Stimulated activated CD4-positive, alpha-beta T cell treated with anti-CD3 and anti-CD28 coated beads, Interleukin-4, amount 100 ng/mL, for 4 hours (primary cell): ENCODE measurements around the gene NOM1.

Experiments
- DNase-seq, 2 experiments: peaks; one replicate each; pipeline ENCODE4 v3.0.0-alpha.2; 2020

NOM1 gene

GRCh38 chr7:157005456-157006204 lies 56.1 kb downstream of the NOM1 start:
- DNase-seq = no peak

GRCh38 chr7:157006205-157006747 lies 56.8 kb downstream of the NOM1 start:
- no peak for DNase-seq

DNA sequence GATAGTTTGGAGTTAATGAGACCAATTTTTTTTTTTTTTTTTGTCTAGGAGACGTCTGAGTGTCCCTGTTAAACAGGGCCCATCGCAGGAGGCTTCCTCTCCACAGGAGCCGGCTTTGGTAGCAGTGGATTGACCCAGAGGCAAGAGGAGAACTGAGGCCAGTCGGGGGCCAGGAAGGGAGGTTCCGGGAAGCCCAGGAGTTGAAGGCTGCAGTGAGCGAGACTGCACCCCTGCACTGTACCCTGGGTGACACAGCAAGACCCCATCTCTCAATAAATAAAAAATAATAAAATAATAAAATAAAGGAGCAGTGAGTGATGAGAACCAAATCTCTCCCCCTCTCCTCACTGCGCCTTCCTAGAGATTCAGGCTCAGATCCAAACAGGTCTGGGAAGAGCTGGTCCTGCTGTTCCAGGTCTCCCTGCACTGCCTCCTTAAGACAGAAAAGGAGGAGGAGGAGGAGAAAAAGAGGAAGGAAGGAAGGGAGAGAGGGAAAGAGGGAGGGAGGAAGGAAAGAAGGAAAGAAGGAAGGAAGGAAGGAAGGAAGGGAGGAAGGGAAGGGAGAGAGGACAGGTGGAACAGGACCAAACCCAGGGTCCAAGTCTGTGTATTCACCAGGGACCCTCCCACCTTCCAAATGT lies 57.4 kb downstream of the NOM1 start:
- DNase-seq = no peak

DNA sequence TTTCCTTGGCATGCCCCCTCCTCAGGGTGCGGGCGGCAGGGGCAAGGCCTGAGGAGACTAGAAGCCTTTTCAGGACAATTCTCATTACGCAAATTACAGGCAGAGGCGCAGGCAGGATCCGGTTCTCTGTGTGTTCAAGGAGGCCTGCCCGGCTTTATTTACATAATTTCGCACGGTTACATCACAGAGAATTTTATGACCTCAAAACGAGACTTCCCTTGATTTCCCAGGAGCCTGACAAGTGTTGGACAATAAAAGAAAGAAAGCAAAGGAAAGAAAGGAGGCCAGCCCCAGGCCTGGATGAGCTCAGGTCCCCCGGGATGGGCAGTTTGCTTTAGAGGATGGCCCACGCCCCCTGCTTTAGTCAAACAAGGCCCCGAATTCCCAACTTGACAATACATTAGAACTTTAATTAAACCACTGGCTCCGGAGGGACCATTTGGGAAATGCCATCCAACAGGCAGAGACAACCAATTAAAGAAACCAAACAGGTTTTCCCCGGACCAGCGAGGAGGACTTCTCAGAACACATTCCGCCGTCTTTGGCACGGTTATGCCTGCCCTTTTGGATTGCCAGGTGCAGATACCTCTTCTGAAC lies 58.1 kb downstream of the NOM1 start:
- no peak for DNase-seq

DNA sequence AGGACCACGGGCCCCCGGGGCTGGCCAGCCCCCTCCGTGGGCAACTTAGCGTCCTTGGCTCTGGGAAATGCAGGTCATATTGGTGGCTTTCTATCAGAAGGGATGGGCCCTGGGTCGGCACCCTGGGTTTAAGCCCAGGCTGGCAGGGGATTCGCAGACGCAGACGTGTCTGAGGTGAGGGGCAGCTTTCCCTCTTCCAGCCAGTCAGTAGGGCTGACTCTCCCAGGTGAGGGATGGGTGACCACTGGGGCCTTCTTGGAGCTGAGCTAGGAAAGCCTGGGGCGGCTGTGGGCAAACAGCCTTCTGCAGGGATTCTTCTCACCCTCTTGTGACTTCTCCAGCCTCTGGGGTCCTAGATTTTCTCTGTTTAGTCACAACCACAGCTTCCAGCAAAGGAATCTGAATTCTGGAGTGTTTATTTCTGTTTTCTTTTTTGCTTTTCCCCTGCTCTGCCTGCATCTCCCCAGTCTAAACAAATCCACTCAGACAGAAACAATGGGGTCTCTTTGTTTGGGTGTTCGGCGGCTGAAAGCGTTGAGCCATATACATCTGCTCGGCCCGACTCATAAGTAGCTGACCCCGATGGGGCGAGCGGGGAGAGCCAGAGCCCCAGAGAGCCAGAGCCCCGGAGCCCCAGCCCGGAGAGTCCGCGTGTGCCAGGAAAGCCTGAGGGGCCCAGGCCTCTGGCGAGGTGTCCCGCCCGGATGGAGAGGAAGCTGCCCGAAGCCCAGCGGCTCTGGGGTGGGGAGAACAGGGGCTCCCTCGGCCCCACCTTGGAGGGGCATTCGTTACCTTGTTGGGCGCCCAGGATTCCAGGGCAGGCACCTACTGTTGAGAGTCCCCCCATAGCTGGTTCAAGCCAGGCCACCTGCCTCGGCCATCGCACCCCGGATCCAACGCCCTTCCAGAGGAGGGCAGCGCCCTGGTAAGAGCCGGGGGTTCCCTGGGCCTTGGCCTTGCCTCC lies 59.0 kb downstream of the NOM1 start:
- DNase-seq = no peak

GRCh38 chr7:157009170-157009777 lies 59.8 kb downstream of the NOM1 start:
- no peak for DNase-seq

GRCh38 chr7:157009778-157010587 lies 60.5 kb downstream of the NOM1 start:
- no peak for DNase-seq

- DNase-seq = peak in 1 of 2 experiments; percentile 55
Observed at GRCh38 chr7:157010588-157011332, 61.2 kb downstream of the NOM1 start, which contains the start of gene MNX1. Gene MNX1, minus strand, starts transcription at chr7:157010663. Its CDS starts 313 bp downstream, at chr7:157010350.

DNA sequence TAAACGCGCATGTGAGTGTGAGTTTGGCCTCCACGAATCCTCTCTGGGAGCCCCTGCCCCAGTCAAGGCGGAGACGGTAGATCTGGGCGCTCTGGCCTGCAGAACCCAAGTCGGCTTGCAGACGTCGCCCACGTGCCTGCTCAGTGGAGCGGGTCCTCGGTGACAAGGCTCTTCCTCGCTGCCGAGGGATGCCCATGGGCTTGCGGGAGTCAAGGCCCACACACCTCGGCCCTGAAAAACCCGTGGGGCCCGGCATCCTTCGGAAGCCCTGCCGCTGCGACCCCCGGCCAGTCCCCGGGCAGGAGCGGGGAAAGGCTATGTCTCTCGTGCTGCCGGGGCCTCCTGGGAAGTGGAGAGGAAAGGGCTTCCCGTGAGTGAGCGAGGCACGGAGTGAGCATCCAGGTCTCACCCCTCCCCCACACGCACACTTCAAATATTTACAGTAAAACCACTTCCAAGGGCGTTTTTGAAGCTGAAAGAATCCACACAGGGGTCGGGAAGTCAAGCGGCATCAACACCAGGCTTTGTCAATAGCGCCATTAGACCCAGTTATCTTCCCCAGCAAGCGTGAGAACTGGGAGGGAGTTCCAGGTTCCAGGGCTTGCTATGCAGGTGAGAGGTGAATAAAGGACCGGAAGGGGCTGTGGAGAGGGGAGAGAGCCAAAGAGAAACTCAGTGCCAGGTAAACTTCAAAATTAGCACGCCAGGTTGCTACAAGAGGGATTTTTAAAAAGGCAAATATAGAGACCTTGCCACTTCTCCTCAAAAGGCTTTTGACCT lies 62.0 kb downstream of the NOM1 start:
- DNase-seq = no peak

DNA sequence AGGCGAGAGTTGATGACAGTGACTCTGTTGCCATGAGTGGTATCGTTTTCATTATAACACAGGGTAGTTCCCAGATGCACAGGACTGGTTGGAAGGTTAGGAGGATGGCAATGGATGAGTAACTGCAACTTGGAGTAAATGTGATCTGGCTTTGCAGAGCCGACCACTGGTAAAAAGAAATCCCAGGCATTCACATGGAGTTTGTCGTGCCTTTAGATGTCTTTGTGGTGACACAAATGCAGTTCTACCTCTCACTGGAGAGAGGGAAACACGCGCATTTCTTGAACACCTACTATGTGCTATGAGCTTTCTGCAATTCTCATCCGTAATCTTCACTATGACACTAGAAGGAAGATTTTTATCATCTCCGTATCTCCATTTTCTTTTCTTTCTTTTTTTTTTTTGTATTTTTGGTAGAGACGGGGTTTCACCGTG lies 62.6 kb downstream of the NOM1 start:
- no peak for DNase-seq

GRCh38 chr7:157013101-157013500 lies 63.6 kb downstream of the NOM1 start:
- DNase-seq = no peak

DNA sequence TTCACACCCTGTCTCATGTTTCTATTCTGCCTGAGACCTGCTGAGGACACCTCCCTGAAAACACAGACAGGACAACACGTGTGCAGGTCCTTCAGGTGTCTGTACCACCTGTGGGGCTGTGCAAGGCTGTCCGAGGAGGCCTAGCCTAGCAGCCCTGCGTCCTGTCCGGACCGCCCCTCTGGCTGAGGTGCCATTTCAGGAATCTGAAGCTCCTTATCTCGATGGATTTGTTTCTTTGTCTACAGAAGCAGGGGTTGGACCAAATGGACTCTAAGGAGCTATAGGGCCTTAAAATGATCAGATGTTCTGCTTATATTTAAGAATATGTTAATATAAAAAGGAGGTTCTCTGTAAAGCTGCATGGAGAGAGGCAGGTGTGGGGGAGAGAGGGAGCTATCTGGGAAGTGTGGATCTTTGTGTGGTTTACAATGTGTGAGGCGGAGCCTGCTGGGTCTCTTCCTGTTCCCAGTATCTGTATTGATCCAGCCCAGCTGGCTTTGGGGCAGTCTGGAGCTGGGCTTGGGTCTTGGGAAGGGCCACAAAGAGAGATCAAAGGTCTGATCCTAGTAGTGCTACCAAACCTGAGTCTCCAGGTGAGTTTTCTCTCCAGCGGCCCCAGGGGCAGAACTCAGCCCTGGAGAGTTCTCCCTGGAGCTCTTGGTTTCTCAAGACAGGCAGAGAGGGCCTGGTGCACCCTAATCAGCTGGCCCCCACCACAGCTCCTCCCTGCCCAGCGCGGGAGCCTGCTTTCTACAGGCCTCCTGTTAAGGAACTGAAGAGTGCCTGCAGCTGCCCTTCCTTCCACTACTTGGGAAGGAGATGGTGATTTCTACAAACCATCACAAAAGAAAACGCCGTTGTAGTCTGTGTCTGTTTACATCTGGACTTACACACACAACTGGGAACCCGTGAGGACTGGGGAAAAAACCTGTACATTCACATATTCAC lies 64.4 kb downstream of the NOM1 start:
- DNase-seq = no peak

DNA sequence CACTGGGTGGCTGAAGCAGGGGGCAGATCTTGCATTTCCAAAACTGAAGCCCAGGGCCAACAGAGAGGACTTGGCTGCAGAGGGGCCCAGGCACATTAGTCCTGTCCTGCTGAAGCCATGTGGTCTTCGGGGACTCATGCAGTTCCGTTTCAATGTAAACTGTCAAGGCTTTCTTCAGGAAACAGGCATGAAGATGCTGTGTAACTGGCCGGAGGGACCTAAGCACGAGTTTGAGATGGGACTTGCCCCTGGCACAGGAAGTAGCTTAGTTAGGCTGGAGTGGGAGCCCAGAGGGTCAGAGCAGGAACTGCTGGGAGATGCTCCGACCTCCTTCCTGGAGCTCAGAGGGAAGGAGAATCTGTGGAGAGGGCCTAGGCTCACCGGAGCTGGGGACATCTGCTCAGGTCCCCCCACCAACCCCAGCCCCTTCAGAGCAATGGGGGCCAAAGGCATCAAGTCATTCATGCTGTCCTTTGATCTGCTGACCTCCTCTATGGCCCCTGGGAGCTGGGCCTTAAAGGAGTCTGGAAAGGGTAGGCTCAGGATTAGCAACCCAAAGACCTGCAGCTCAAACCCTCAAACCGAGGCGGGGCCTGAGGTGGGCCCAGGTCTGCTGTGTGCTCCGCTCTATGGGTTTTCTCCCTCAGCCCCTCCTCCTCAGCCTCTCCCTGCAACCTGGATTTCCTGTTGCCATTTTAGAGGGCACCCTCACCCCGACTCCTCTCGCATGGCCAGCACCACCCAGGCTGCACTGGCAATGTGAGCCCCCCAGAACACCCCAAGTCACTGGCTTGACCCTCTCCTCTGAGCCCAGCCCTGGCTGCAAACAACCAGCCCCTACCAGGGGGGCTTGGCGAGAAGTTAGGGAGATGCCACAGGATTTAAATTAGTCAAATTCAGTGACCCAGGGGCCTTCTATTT lies 65.4 kb downstream of the NOM1 start:
- DNase-seq = no peak

- DNase-seq = no peak
Observed at GRCh38 chr7:157016024-157016351, 66.5 kb downstream of the NOM1 start.

GRCh38 chr7:157016352-157017041 lies 67.0 kb downstream of the NOM1 start:
- no peak for DNase-seq

DNA sequence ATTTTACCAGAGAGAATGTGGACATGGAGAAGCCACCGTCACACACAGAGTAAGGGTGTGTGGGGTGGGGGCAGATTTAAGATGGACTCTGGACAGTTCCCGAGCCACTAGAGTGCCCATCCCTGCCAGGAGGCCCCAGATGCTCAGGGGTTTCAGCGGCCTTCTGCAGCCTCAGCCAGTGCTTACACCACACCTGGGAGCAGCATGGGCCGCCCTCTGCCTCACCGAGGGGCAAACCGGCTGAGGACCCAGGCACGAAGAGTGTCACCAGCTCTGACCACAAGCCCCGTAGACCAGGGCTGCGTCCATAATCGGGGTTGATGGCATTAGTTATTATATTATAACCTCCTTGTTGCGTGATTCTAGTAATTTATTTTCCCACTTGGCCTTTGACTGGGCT lies 67.6 kb downstream of the NOM1 start:
- DNase-seq = no peak
